HG03039 (cell line): ENCODE measurements around the gene MED27.

Experiments used
- ATAC-seq: cut with Tn5 transposase; IDR thresholded peaks from one replicate; pipeline ENCODE4 v1.9.1; 2021; ENCODE audit warnings: mild to moderate bottlenecking, moderate library complexity; ENCODE audit not compliant: unreplicated experiment

Gene MED27

DNA sequence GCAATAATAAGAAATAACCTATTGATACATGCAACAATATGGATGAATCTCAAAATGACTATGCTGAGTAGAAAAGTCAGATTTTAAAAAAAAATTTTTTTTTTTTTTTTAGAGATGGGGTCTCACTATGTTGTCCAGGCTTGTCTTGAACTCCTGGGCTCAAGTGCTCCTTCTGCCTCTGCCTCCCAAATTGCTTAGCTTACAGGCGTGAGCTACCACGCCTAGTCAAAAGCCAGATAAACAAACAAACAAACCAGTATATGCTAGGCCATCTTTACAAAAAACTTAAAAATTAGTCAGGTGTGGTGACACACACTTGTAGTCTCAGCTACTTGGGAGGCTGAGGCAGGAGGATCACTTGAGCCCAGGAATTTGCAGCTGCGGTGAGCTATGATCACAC lies 79.0 kb downstream of the MED27 start:
- ATAC-seq = no peak

DNA sequence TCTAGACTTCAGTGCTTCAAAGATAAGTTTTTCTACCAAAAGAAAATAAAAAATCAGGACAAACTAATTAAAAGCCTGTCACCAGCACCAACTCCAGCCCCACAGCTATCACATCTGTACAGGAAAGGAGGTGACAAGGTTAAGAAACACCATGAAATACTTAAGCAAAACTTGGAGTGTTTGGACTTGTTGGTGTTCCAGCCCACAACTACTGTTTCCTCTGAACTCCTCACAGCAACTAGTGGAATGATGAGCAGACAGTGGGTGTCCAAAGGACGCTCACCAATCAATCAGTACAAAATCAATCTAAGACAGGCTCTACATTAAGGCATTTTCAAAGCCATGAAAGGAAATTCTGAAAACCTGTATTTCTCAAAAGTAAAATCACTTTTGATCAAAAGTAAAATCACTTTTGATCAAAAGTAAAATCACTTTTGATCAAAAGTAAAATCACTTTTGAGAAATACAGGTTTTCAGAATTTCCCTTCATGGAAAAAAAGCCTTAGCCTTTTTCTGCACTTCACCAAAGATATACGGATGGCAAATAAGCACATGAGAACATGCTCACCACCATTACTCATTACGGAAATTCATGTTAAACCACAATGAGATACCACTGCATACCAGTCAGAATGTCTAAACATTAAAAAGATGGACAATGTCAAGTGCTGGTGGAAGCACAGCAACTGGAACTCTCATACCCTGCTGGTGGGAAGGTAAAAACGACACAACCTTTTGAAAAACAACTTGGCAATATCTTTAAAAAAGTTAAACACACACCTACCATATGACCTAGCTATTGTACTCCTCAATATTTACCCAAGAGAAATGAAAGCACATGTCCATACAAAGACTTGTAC lies 79.7 kb downstream of the MED27 start:
- no peak for ATAC-seq

DNA sequence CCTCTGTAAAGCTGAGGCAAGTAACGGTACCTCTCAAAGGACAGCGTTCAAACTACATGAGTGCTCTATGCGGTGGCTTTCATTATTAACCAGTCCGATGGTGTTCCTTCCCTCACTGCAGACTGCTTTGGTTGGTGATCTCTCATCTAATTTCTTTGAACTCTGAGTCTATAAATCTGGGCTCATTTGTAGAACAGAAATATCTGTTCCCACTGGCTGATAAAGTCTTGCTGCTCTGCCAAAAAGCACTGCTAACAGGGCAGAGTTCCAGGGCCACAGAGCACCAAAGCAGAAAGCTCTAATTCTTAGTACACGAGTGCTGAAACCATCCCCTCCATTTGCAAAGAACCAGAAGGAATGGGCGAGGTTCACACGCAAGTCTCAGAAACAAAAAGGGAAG lies 81.9 kb downstream of the MED27 start:
- no peak for ATAC-seq

DNA sequence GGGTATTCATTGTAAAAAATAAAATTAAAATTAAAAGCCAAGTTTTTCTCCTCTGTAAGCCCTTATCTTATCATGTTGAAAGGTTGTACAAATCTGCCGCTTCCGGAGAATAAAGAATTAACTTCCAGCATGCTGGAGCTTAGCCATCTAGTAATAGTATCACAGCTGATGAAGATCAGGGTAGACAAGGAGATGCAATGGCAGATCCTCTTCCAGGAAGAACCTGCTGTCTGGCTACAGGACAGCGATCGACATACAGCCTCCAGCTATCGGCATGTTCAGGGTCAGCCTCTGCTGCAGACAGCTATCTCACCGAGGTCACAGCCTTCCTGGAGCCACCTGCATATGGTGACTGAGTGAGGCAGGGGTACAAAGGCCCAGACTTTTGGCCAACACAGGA lies 82.6 kb downstream of the MED27 start:
- no peak for ATAC-seq

DNA sequence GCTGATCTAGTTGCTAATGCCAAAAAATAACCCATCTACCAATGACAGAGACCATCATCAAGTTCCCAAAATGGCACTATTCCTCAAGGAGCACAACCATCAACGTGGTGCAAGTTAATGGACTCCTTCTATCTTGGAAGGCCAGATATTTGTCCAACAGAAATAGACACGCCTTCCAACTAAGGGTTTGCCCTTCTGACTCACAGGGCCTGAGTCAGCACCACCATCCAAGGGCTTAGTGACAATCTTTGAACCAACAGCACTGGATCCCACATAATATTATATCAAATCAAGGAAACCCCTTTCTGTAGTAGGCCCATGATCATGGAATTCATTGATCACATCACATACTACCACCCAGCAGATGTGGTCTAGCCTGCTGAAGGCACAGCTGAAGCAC lies 84.3 kb downstream of the MED27 start:
- ATAC-seq = no peak

DNA sequence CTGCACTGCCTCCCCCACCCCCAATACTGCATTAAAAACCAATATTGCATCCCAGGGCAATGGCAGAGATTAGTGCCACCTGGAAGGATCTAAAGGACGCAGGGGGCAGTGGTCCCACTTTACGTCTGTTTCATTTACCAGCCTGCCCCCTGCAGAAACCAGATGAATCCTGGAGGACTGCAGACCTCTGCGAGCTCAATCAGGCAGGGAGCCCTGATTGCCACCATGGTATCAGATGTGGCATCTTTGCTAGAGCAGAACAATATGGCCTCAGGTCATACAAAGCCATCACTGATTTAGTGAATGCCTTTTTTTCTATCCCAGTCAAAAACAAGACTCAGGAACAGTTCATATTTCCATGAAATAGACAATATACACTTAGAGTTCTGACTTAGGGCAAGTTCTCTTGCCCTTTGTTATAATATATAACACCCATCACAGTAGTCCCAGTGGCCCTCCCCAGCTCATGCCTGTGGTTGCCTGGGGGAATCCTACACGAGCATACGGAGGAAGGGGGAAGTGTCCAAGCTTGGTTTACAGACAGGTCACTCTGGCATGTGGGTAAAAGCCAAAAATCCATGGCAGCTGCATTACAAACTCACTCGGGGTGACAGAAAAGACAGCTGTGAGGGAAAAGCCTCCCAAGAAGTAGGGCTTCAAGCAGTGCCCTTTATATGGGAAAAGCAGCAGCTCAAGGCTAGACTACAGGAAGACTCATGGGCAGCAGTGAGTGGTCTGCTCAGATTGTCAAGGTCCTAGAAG lies 85.1 kb downstream of the MED27 start:
- no peak for ATAC-seq

DNA sequence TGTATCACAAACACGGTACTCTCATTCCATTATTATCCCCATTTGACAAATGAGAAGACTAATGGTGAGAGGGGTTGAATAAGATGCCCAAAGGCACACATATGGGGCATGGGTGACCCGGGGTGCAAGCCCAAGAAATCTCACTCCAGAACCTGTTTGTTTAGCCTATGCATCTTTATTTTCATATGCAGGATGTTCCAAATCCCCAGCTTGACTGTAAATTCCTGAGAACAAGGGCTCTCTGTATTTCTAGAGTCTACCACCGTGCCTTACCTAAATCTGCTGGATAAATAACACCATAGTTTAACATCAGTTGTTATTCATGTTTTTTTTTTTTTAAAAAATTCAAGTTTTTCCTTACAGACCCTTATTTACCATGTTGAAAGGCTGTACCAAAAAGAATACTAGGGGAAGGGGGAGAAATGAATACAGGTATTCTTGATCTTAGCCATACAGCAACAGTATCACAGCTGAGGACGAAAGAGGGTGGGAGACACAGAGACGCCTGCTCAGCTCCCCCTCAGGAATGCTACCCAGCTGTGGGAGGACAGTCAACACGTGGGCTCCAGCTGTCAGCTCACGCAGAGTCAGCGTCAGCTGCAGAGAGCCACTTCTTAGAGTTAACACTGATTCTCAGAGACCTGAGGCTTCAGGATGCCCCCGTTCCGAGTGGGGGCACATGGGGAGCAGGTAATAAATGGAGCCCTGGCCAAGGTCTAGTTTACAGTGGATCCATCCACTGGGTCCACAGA lies 86.6 kb downstream of the MED27 start:
- ATAC-seq = no peak

DNA sequence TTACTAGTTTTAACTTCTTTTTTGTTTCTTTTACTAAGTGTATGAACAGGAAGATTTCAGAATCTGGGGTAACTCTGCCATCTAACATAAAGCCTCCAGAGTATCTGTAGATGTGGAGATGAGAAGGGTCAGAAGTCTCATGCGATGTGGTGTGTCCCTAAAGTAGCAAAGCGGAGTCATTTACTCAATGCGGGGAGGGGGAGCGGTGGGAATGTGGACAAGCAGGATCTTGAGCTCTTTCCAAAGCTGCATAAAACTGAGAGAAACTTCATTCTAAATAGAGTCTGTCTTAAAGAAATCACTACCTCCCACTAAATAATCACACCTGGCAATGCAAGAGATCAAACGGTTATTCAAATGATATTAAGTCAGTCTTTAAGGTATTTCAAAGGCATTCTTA lies 92.4 kb downstream of the MED27 start:
- no peak for ATAC-seq

DNA sequence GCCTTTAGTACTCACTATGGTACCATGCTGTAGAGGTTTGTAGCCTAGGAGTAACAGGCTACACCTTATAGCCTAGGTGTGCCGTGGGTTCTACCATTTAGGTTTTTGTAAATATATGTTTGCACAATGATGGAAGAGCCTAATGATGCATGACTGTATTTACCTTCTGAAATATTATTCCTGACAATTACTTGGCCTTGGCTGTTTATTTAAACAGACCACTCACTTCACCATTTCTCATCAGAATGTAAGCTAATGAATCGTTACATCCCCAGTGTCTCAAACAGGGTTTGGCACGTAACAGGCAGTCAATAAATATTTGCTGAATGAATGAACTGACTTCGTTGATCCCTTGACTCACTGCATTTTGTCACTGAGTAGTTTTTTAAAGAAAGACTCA lies 93.1 kb downstream of the MED27 start:
- ATAC-seq = no peak

DNA sequence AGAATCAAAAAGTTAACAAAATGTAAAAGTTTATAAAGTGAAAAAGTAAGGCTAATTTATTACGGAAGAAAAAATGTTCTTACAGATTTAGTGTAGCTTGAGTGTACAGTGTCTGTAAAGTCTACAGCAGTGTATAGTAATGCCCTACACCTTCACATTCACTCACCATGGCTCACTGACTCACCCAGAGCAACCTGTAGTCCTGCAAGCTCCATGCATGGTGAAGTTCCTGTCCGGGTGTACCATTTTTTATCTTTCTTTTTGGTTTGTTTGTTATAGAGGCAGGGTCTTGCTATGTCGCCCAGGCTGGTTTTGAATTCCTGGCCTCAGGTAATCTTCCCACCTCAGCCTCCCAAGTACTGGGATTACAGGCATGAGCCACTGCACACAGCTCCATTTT lies 93.6 kb downstream of the MED27 start:
- no peak for ATAC-seq

DNA sequence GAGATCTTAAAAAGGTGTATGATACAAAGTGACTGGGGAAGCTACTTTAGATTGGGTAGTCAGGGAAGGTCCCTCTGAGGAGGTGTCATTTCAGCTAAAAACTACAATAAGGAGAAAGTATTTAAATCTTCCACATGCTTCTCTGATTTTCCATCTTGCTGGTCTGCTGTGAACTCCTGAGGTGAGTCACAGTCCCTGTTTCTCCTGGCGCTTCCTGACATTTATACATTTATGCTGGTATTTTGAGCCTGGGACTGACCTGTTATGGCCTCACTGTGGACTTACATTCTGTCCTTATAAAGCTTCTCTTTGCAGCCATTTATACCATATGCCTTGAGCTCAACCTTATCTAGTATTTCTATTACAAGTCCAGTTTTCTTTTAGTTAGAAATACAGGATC lies 95.1 kb downstream of the MED27 start:
- no peak for ATAC-seq

DNA sequence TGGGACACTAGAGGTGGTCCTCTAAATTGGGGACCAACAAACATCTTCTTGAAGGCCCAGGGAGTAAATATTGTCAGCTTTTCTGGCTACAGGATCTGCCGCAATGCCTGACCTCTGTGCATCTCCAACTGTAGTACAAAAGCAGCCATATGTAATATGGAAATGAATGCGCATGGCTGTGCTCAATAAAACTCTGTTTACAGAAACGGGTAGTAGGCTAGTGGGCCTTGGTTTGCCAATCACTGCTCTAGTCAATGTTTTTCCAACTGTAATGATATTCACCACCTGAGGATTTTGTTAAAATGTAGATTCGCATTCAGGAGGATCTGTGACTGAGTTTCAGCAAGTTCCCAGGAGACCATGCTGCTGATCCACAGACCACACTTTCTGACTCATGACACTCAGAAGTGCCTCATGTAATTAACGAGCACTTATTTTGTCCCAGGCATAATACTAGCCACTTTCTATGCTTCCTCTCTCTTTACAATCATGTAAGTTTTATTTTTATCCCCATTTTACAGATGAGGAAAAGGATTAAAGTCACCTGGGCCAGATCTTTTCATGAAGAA lies 96.9 kb downstream of the MED27 start:
- no peak for ATAC-seq

DNA sequence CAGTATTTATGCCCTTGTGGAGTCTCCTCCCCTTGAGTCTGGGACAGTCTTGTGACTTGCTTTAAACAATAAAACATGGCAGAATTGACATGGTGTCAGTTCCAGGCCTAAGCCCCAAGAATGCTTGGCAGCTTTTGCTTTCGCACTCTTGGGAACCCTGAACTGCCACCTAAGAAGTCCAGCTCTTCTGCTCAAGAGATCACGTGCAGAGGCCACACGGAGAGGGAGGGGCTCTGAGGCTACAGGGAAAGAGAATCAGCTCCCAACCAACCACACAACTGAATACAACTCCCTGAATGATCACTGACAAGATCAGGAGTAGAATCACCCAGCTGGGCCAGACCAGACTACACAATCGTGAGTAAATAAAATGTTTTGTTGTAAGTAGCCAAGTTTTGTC lies 97.6 kb downstream of the MED27 start:
- no peak for ATAC-seq

DNA sequence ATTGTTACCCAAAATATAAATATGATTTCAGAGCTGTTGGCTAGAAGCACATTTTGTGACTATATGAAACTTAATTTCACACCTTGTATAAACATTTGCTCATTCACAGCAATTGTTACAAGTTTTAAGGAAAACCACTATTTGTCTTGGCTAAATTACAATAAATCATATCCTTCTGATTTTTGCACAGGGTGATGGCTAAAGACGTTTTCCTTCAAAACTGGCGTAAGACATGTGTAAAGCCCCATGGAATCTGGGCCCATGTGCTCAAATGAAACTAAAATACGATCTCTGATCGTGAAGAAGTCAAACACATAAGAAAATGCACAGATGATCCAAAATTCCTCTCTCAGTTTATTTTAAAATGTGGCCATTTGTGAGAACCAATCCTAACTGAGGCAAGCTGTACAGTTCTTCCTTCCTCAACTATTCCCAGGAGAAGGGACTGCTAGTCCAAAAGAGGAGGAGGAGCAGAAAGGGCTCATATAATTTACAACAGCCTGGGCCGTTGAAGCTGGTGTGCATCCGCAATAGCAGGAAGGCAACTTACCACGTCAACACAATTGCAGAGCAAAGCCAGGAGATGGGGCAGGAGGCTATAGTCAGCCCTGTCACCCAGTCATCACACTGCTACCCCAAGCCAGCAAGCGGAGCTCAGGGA lies 98.4 kb downstream of the MED27 start:
- no peak for ATAC-seq

DNA sequence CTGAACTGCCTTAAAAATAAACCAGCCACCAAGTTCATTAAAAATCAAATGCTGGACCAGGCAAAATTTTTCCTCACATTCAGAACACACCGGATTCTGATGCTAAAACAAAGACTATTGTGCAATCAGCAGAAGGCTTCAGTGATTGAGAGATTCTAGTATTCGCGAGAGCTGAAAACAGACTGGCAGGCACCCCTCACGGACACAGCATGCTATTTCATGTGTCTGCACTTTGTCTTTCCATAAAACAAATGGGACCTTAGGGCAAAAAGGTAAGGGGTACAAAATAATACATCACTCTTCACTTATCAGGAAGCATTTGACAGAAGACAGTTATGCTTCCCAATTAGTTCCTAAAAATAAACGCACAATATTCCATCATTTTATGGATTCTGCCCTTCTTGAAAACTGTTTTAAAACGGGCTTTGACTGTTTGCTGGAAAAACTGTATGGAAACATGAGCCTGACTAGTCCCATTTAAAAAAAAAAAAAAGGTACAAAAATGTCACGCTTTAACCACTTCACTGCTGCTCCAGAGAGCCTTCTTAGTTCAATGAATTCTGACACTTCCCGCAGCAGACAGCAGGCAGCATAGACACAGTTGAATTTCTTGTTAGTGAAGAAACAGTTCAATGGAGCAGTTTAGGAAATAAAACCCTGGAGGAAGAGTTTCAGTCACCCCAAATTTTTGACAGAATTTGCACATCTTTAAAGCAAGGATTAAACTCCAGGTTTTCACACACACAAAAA lies 99.2 kb downstream of the MED27 start:
- ATAC-seq = no peak

DNA sequence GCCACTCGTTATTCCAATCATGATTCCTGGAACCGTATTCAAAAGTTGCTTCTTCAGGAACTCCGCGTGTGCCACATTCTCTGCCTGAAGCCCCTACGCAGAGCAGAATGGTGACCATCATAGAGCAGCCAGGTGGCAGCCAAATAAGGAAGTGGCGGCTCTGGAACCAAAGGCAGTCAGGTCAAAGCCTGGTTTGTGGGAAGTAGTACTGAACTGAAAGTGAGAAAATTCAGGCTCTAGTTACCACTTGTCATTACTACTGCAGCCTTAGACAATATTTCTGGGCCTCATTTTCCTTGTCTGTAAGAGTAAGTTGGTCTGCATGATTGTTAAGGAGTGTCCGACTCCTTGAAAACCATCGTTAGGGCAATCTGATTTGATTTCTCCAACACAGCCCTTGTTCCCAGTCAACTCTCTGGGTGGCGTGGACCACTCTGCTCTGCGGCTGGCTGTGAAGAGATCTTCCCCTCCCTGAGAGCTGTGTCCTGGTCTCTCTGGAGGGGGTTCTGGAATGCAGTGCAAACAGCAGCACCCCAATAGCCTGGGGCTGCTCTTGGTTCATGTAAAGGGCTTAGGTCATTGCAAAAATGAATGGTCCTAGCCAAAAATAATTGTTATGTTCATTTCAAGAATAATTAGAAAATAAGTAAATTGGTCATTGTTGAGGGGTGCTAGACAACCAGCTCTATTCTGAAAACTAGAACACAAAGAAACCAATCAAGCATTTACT lies 102.4 kb downstream of the MED27 start:
- ATAC-seq = no peak

DNA sequence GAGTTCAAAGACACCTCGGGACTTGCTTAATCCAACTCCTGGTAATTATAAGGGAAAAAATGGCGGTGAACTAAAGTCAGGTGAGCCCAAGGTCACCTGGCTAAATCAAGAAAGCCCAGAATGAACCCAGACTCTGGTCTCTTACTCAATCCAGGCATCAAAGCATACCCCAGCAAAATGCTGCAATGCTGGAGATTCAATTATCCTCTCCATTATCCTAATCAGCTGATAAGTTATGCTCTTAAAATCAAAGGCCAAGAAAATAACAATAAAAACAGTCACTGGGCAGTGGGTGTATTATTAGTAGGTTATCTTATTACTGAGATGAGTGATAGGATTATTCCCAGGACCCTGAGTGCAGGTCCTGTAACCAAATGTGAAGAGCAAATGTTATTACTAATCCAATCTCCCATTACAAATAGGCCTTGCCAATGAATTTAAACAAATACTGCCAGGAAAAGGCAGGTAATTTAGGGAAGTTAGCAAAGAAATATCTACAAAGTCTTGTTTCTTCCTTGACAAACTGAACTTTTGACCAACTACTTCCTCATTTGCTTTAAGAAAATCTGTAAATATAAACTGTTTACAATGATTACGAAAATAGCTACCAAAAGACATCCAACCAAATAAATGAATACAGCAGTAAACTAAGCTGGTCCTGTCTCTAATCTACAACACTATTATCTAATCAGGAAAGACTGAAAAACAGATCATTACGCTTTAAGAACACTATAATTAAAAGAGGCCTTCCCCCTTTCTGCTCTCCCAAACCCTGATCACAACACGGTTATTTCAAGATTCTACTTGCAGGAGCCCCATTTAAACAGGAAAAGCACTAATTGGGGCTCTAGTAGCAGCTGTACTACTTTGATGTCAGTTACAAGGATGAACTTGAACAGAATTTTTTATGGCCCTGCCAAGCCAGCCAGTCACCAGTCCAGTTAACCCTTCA lies 103.2 kb downstream of the MED27 start:
- ATAC-seq = no peak

DNA sequence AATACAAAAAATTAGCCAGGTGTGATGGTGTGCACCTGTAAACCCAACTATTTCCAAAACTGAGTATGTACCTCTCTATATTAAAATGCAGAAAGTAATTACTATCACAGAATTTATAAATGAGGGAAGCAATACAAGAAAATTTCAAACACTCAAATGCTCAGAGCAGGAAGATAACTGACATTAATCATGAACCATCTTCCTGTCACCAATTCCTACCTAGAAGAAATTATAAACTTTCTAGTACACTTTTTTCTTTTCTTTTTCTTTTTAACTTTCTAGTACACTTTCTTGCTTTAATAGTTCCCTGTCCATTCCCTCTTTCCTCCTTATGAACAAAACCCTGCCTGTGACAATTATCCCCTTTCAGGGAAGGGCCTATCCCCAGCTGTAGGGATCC lies 106.8 kb downstream of the MED27 start:
- no peak for ATAC-seq
